NCI-H2107 treated with DMSO at 0.1 percent for 48 hours (cell line): ENCODE data around the gene KICS2.

Source experiments
- DNase-seq: peaks from one replicate; lab custom pipeline; 2025; ENCODE audit not compliant: unreplicated experiment; lab: John Stamatoyannopoulos, UW

The KICS2 gene

GRCh38 chr12:64222009-64222765 is at the start of gene KICS2:
Gene KICS2 (minus strand): TSS chr12:64222296. CDS start chr12:64222237, 59 bp downstream.
- DNase-seq = peak; percentile 79

GRCh38 chr12:64270411-64270810 is 48.3 kb upstream of the KICS2 start:
- DNase-seq = no peak

- DNase-seq = peak; percentile 96
Measured at GRCh38 chr12:64269161-64269560, 47.1 kb upstream of the KICS2 start.

- DNase-seq = no peak
Measured at GRCh38 chr12:64268409-64268808, 46.3 kb upstream of the KICS2 start.

GRCh38 chr12:64265839-64266238 is 43.7 kb upstream of the KICS2 start:
- DNase-seq = no peak

GRCh38 chr12:64261813-64262212 is 39.7 kb upstream of the KICS2 start:
- DNase-seq = no peak

- DNase-seq = no peak
Measured at GRCh38 chr12:64258576-64258975, 36.5 kb upstream of the KICS2 start.

GRCh38 chr12:64256166-64256800 is 34.2 kb upstream of the KICS2 start:
- peak; percentile 57 for DNase-seq

GRCh38 chr12:64255249-64255648 is 33.2 kb upstream of the KICS2 start:
- no peak for DNase-seq

GRCh38 chr12:64253356-64253755 is 31.3 kb upstream of the KICS2 start:
- no peak for DNase-seq

- no peak for DNase-seq
Measured at GRCh38 chr12:64252681-64253080, 30.6 kb upstream of the KICS2 start.

GRCh38 chr12:64243809-64244208 is 21.7 kb upstream of the KICS2 start:
- no peak for DNase-seq

- DNase-seq = no peak
Measured at GRCh38 chr12:64240781-64241180, 18.7 kb upstream of the KICS2 start.

GRCh38 chr12:64237382-64237781 is 15.3 kb upstream of the KICS2 start:
- no peak for DNase-seq

- no peak for DNase-seq
Measured at GRCh38 chr12:64236549-64236948, 14.5 kb upstream of the KICS2 start.

GRCh38 chr12:64232196-64232595 is 10.1 kb upstream of the KICS2 start:
- DNase-seq = no peak

- DNase-seq = no peak
Measured at GRCh38 chr12:64229796-64230195, 7.7 kb upstream of the KICS2 start.

GRCh38 chr12:64229240-64229639 is 7.1 kb upstream of the KICS2 start:
- DNase-seq = no peak

GRCh38 chr12:64225626-64226025 is 3.5 kb upstream of the KICS2 start:
- no peak for DNase-seq

GRCh38 chr12:64221651-64222008 is 466 bp downstream of the KICS2 start:
- DNase-seq = peak; percentile 77

- DNase-seq = no peak
Measured at GRCh38 chr12:64220046-64220445, 2.0 kb downstream of the KICS2 start.

GRCh38 chr12:64219145-64219544 is 3.0 kb downstream of the KICS2 start:
- DNase-seq = no peak

GRCh38 chr12:64218597-64218996 is 3.5 kb downstream of the KICS2 start:
- no peak for DNase-seq
